Measurements from ENCODE around the gene CCIN.
"Not testable (repeated sequence)": the region's sequence is repeated elsewhere in the genome, so short reads cannot be mapped to it uniquely, and the experiment has no call there.

DNA sequence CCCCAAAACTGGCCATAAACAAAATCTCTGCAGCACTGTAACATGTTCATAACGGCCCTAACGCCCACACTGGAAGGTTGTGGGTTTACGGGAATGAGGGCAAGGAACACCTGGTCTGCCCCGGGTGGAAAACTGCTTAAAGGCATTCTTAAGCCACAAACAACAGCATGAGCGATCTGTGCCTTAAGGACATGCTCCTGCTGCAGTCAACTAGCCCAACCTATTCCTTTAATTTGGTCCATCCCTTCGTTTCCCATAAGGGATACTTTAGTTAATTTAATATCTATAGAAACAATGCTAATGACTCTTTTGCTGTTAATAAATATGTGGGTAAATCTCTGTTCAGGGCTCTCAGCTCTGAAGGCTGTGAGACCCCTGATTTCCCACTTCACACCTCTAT, 11.1 kb downstream of the CCIN start:
- TF ChIP-seq, protein P1, sequence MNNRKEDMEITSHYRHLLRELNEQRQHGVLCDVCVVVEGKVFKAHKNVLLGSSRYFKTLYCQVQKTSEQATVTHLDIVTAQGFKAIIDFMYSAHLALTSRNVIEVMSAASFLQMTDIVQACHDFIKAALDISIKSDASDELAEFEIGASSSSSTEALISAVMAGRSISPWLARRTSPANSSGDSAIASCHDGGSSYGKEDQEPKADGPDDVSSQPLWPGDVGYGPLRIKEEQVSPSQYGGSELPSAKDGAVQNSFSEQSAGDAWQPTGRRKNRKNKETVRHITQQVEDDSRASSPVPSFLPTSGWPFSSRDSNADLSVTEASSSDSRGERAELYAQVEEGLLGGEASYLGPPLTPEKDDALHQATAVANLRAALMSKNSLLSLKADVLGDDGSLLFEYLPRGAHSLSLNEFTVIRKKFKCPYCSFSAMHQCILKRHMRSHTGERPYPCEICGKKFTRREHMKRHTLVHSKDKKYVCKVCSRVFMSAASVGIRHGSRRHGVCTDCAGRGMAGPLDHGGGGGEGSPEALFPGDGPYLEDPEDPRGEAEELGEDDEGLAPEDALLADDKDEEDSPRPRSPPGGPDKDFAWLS (CRISPR knock-in tag; IDR thresholded peaks at IDR 0.05; ENCODE audit: borderline replicate concordance) = not testable (repeated sequence)
- not testable (repeated sequence) for TF ChIP-seq EP300 (IDR thresholded peaks at IDR 0.05; ENCODE audit: low read depth in 2 of 2, low read length in 2 of 2); EP300 (CRISPR knock-in tag; IDR thresholded peaks at IDR 0.05; ENCODE audit: borderline replicate concordance)

Data from HepG2 (cell line).